Posterior vena cava (tissue), 2 donors: Measurements from ENCODE around the gene L1TD1. TPM values are rescaled to one million over a fixed set of nuclear protein-coding genes. Genes with fewer than 3 reads are reported as not detected.
A peak's percentile ranks its signal among the peaks of the same experiment; 100 is the strongest.
"Not testable (repeated sequence)": the region's sequence is repeated elsewhere in the genome, so short reads cannot be mapped to it uniquely, and the experiment has no call there.

ENCODE experiments used
- DNase-seq: peaks from one replicate; pipeline ENCODE4 v3.0.0-alpha.2; 2020; ENCODE audit warnings: low spot score
- intact Hi-C, 2 donors: fragments of 100-400 bp; cut with DNase I; formaldehyde crosslinking; loops; one replicate each; pipeline versions ENCODE4 v1.14.1 to v1.14.2; 2022 to 2023
- total RNA-seq, 2 donors: library from RNA; stranded (reverse); fragmentation: NEBNext Ultra II Directional; extraction: Animal tissue kit (Norgen Biotek cat#: 25700); gene quantifications; one replicate each; pipeline ENCODE4 v1.2.1, GENCODE V29; 2021
- donor health status: DM: yes; HTN: yes; CAD: no.
- donor health status: DM: yes; HTN: yes; CAD: no.

The L1TD1 gene
- total RNA-seq, 2 donors from 2014 or later, result 0.09 to 0.48 TPM

- DNase-seq, result no peak
- intact Hi-C loops, result no loop called here
These were observed 6.5 kb upstream of the L1TD1 start for GRCh38 chr1:62188111-62188510.

- no peak for DNase-seq
- intact Hi-C loops, result no loop called here
These were observed 1.5 kb downstream of the L1TD1 start for GRCh38 chr1:62196086-62196690.

GRCh38 chr1:62198069-62198780, 3.6 kb downstream of the L1TD1 start:
- DNase-seq, result peak; percentile 11
- intact Hi-C loops, result no loop called here

GRCh38 chr1:62198781-62199125, 4.1 kb downstream of the L1TD1 start:
- DNase-seq, result no peak
- intact Hi-C loops, result no loop called here

GRCh38 chr1:62207187-62207586, 12.5 kb downstream of the L1TD1 start:
- intact Hi-C loops, result no loop called here

GRCh38 chr1:62208087-62208486, 13.4 kb downstream of the L1TD1 start:
- peak; percentile 34 for DNase-seq
- intact Hi-C loops, result no loop called here

More at GRCh38 chr1:62207187-62207586, 12.5 kb downstream of the L1TD1 start:
- DNase-seq, result no peak

GRCh38 chr1:62208970-62209369, 14.3 kb downstream of the L1TD1 start:
- intact Hi-C loops, result no loop called here
- DNase-seq, result no peak

- intact Hi-C loops, result no loop called here
- DNase-seq, result no peak
These were observed 15.4 kb downstream of the L1TD1 start for GRCh38 chr1:62209931-62210595.

- no peak for DNase-seq
- intact Hi-C loops, result no loop called here
These were observed 16.3 kb downstream of the L1TD1 start for GRCh38 chr1:62210960-62211359.

- intact Hi-C loops, result no loop called here
- DNase-seq, result peak; percentile 10
These were observed 17.8 kb downstream of the L1TD1 start for GRCh38 chr1:62212411-62212810.

- peak; percentile 36 for DNase-seq
- intact Hi-C loops, result no loop called here
These were observed 18.6 kb downstream of the L1TD1 start for GRCh38 chr1:62213075-62213914.

GRCh38 chr1:62218604-62219003, 24.0 kb downstream of the L1TD1 start:
- intact Hi-C loops, result no loop called here
- DNase-seq, result no peak

GRCh38 chr1:62220456-62220855, 25.8 kb downstream of the L1TD1 start:
- DNase-seq, intact Hi-C loops: not testable (repeated sequence)

GRCh38 chr1:62221171-62221570, 26.5 kb downstream of the L1TD1 start:
- intact Hi-C loops, result no loop called here

GRCh38 chr1:62222321-62222720, 27.7 kb downstream of the L1TD1 start:
- intact Hi-C loops, result no loop called here
- DNase-seq, result no peak

More at GRCh38 chr1:62221171-62221570, 26.5 kb downstream of the L1TD1 start:
- DNase-seq, result no peak

GRCh38 chr1:62224182-62224581, 29.5 kb downstream of the L1TD1 start:
- intact Hi-C loops, result no loop called here
- no peak for DNase-seq

- intact Hi-C loops, result no loop called here
- no peak for DNase-seq
These were observed 32.8 kb downstream of the L1TD1 start for GRCh38 chr1:62227496-62227895.

- DNase-seq, result no peak
- intact Hi-C loops, result no loop called here
These were observed 33.7 kb downstream of the L1TD1 start for GRCh38 chr1:62228136-62228882.

- DNase-seq, result no peak
- intact Hi-C loops, result no loop called here
These were observed 34.2 kb downstream of the L1TD1 start for GRCh38 chr1:62228883-62229187.
